ENCODE measurements around the gene POU2F1.

- TF ChIP-seq CTCF (IDR thresholded peaks at IDR 0.05) (no peak), POLR2A (IDR thresholded peaks at IDR 0.05) (no peak)
These were observed 206.0 kb downstream of the POU2F1 start for GRCh38 chr1:167426716-167427115.

Data from lower leg skin (tissue), 3 donors.